Fibroblast of the conjunctiva (primary cell): Measurements from ENCODE around the gene CES3.

Source experiments
- DNase-seq: peaks from one replicate; pipeline ENCODE4 v3.0.0-alpha.2; 2010; ENCODE audit warnings: low read depth

The CES3 gene

GRCh38 chr16:67006930-67007658, 46.0 kb downstream of the CES3 start:
- no peak for DNase-seq

GRCh38 chr16:67009158-67009557, 48.1 kb downstream of the CES3 start:
- DNase-seq: no peak

GRCh38 chr16:67011274-67011673, 50.2 kb downstream of the CES3 start:
- no peak for DNase-seq

GRCh38 chr16:67013233-67013822, 52.3 kb downstream of the CES3 start:
- no peak for DNase-seq

GRCh38 chr16:67013823-67014633, 53.0 kb downstream of the CES3 start:
- DNase-seq: no peak

DNA sequence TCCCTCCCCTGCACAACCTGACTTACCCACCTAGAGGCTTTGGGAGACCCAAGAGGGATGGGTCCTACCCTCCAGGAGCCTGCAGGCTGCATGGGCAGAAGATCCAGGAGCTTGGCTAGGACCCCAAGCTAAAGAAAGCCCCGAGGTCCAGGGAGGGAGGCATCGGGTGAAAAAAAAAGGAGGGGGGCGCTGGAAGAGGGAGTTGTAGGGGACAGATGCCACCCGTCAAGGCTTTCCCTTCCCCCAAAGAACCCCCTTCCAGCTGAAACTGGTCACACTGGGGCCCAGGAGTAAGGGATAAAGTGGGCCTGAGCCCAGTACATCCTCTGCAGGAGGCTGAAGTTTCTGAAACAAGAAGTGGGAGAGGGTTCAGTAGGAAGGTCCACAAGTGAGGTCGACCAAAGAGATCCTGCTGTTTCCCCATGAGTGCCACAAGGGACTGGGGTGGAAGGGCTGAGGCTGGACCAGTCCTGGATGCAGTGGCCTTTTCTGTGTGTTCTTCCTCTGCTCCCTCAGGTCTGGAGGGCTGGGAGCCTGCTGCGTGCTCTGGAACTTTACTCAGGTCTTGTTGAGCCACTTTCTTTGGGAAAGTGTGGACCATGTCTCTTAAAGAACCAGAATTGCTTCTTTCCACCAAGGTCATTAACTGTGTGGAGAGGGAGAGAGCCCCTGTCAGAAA, 53.7 kb downstream of the CES3 start:
- no peak for DNase-seq

GRCh38 chr16:67015313-67015731, 54.3 kb downstream of the CES3 start:
- no peak for DNase-seq

- DNase-seq: no peak
These were observed 55.1 kb downstream of the CES3 start for GRCh38 chr16:67016143-67016542.

GRCh38 chr16:67016681-67017420, 55.8 kb downstream of the CES3 start:
- DNase-seq: no peak

GRCh38 chr16:67017421-67017750, 56.3 kb downstream of the CES3 start:
- no peak for DNase-seq

- peak; percentile 89 for DNase-seq
These were observed 56.9 kb downstream of the CES3 start for GRCh38 chr16:67017810-67018488.

DNA sequence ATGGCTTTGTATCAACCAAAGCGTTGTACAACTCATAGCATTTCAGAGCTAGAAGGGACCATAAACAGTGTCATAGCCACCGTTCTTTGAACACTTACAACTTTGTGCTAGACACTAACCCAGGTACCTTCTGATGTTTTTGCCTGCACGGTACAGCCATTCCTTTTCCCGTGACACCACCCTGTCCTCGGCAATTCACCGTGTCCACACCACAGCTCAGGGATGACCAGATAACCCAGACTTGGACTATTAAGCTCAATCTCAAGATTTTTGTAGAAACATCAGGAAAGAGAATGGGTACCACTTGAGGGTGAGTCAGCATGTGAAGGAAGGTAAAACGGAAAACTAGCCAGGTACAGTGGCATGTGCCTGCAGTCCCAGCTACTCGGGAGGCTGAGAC, 58.1 kb downstream of the CES3 start:
- DNase-seq: no peak

DNA sequence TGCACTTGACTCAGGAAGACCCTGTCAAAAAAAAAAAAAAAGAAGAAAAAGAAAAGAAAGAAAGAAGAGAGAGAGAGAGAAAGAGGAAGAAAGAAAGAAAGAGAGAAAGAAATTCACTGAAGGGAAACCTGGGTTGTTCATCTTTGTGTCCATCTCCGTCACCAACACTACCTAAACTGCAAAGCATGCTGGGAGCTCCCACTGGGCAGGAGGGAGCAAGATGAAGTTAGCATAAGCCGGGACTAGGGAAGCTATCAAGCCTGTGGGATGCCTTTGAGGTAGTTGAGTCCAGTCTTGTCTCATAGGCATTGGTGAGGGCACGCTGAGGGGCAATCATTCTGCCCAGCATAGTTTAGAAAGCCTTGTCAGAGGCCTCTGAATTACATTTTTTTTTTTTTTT, 60.3 kb downstream of the CES3 start:
- DNase-seq: no peak

DNA sequence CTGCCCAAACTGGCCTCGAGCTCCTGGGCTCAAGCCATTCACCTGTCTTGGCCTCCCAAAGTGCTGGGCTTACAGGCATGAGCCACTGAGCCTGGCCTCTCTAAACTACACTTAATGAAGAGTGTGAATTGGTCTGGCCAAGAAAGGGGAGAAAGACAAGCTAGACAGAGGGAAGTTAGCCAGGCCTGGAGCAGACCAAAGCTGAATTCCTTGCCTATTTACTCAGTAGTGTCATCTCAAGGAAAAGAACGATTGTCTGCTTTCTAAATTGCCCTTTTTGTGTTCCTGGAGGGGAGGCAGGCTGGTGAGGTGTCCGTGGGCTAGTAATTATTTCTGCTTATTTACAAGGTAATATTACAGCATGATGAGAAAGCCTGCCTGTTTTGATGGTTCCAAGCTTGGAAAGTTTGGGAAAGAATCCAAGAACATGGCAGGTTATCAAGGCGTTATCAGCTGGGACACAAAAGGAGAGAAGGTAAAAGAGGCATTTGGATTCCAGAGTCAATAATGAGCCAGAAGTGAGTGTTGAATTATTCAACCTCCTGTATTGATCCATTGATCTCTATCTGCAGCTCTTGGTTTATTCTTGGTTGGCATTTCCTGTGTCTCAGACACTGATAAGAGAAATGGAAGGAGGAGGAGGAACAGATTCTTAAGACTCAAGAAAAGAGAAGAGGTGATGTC, 61.6 kb downstream of the CES3 start:
- no peak for DNase-seq

DNA sequence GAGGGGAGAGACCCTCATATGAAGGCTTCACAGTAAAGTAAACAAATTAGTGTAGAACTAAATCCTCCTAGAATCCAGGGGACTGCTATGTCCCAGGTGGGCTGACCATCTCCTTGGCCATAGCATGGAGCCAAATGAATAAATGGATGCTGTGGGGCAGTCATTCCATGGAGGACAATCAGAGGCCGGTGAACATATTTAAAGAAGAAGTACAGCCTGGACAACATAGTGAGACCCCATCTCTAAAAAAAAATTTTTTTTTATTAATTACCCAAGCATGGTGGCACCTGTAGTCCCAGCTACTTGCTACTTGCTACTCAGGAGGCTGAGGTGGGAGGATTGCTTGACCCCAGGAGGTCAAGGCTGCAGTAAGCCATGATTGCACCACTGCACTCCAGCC, 62.6 kb downstream of the CES3 start:
- DNase-seq: no peak
